Stimulated activated CD8-positive, alpha-beta memory T cell treated with anti-CD3 and anti-CD28 coated beads, Interleukin-4, amount 100 ng/mL, for 24 hours (primary cell): ENCODE measurements around the gene ANGPTL2.

ENCODE experiments used
- DNase-seq: peaks from one replicate; pipeline ENCODE4 v3.0.0-alpha.2; 2020; ENCODE audit warnings: low read depth

Gene ANGPTL2

DNA sequence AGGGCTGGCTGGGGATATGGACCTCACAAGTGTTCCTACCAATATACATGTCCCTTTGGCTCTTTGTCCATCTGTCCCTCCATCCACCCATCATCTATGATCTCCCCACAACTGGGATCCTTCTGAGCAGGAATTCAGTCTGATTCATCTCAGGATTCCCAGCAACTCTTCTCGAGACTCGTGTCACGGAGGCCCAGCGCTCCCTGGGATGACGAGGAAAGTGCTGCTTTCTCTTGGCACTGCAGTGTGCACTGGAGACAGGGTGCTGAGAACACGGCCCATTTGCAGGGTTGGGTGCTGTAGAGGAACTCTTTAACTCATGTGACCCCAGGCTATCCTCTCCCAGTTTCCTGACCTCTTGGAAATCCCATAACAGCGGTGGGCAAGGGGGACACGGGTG, 72.9 kb downstream of the ANGPTL2 start:
- DNase-seq: no peak

DNA sequence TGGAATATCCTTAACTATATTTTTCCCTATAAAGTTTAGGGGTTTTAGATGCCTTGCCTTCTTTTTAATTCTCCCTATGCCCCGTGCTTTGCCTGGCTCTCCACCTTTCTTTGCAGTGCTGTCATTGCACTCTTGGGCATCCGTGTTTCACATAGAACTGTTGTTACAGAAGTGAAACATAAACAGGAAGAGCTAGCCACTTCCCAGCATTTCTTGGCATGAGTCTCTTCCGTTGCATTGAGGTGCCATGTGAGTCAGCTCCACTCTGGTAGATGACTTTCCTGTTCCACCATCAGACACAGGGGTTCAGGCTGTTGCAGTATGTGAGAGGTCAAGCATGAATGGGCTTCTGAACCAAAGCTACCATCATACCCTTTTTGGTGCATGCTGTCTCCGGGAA, 73.4 kb downstream of the ANGPTL2 start:
- DNase-seq: no peak

DNA sequence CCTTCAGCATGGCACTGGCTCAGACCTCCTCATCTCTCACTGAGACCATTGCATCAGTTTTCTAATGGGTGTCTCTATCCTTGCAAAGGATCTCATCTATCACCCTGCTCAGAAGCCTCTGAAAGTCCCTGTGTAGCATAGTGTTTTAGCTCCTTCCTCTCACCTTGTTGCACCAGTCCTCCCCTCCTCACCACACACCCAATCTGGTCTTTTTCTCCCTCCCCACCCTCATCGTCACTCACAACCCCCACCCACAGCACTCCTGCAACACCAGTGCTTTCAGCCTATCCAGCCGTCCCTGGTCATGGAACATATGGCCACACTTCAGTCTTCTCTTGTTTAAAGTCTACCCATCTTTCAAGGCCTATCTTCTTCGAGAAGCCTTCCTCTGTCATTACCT, 74.5 kb downstream of the ANGPTL2 start:
- DNase-seq: no peak

DNA sequence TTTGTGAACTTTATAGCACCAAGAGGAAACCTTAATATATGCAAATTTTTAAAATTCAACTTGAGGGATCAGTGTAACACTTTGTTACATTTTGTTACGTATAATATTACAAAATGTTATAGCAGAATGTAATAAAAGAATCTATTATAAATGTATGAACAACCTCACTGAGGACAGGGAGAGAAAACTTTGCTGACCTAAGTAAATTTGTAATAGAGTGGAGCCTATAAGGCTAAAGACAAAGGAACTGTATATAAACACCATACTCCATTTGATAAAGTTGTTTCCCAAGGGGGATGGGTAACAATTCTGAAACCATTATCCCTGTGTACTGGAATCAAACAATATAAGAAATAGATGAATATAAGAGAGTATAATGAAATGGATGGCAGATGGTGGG, 77.3 kb downstream of the ANGPTL2 start:
- DNase-seq: no peak

DNA sequence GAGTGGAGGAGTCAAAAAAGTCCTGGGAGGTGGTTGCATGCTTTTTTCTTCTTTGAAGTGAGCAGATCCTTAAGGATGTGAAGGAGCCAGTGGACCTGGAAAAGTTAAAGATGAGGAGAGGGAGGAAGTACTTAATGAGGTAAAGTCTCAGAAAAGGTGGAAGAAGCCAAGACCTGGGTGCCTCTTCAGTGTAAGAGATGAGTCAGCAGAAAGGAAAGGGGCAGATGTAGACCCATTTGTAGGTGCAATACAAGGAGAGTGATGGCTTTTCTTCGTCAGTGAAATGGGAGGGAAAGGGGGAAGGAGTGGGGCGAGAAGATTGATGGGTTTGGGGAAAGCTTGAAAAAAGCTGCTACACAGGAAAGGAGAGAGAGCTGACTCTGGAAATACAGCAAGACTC, 82.9 kb downstream of the ANGPTL2 start:
- DNase-seq: no peak

DNA sequence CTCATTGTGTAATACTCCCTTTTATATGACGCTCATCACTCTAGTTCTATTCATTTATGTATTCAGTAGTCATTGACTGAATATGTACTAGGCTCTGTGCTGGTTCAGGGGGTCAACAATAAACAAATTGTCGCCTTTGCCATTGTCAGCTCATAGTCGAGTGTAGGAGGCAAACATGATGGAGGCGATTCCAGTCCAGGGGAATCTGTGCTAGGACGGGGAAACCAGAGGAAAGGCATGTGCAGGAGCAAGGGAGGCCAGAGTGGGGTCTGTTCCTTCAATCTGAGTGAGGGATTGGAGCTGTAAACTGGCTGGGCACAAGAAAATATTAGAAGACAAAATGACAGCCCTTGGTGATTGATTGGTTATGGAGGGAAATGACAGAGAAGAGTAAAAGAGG, 83.9 kb downstream of the ANGPTL2 start:
- DNase-seq: no peak
